HG02588 (cell line): ENCODE measurements around the gene SYTL5.

ENCODE experiments used
- ATAC-seq: cut with Tn5 transposase; IDR thresholded peaks from one replicate; pipeline ENCODE4 v1.9.1; 2021; ENCODE audit warnings: mild to moderate bottlenecking, moderate library complexity; ENCODE audit not compliant: unreplicated experiment

Gene SYTL5

GRCh38 chrX:38018766-38019425 lies 12.5 kb downstream of the SYTL5 start:
- ATAC-seq, result no peak

DNA sequence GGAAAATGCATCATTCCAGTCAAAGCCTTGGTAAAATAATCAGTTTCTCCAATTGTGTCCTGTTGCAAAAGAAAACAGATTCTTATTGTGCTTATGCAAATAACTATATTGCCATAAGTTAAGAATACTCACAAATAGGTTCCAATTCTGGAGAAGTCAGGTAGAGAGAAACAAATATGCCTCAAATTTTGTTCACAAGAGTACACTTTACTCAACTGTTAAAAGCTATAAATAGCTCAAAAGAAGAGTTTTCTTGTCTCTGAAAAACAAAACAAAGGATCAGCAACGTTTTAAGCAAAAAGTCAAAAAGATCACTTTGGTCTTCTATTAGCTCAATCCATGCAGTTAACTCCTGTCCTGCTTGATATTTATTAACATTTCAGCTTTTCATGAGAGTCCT lies 21.9 kb downstream of the SYTL5 start:
- ATAC-seq, result no peak

- no peak for ATAC-seq
Measured at GRCh38 chrX:38036466-38036865, 30.1 kb downstream of the SYTL5 start.

DNA sequence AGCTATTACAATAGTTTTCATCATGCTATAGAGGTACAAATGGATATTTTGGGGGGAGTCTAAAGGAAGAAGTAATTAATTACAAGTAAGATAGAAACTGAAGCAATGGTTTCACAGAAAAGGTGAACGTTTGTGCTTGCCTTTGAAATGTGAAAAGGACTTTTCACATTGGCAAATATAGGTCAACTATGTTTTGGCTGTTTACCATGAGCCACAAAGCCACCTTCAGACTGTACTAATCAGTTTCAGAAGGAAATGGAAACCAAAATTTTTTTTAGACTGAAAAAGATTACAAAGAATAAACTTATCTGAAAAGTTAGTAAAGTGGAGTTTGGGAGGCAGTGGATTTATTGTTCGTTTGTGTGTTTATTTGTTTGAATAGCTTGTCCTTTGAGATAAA lies 32.1 kb downstream of the SYTL5 start:
- ATAC-seq, result no peak

GRCh38 chrX:38041237-38041636 lies 34.9 kb downstream of the SYTL5 start:
- no peak for ATAC-seq

DNA sequence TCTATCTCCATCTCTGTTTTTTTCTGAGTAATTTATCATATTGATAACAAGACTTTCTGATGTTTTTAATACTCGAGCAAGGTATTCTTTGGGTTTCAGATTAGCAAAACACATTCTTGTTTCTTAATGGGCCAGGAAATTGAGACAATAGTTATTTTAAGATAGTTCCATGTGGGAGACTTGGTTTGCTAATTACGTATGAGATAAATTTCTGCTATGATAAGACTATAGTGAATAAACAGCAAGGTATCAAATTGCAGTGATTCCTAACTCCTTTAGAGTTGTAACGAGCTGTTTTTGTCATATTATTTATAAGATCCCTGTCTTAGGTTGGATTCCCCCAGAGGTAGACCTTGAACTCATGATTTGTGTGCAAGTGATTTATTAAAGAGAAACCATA lies 38.3 kb downstream of the SYTL5 start:
- no peak for ATAC-seq

DNA sequence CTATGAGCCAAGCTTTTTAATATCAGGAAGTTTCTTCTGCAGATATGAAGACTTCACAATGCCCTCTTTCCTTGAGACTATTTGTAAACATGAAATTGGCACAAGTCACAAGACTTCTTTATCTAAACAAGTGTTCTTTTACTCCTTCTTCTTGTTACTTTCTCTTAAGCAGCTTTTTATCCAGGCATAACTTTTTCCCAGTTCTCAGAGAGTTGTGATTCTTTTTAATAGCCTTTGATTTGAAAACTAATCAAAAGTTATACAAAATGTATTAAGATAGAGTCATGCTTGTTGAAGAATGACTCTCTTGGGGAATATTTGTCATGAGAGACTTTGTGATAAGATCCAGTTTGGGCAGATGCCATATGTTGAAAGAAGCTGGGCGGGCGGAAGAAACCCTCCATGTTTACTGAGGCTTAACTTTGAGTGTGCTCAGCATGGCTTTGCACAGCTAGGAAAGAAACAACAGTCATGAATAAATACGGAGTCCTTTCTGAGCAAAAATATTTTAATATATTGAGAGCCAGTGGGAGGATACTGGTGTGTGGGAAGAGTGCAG lies 39.3 kb downstream of the SYTL5 start:
- no peak for ATAC-seq

DNA sequence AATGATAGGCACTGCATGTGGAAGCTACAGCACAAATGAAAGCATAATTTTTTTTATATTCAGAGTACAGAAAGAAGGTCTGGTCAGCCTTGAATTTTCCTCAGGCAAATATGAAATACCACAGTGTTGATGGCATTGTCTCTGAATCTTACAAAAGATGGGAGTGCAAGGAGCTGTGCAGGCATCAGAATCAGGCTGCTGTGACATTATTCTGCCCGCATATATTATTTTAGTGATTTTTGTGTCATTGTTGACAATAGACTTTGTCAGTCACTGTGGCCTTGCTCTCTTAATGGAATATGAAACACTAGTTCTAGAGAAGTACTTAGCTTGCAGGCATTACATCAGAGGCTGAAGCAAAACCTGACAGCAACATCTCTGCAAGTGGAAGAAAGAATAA lies 42.5 kb downstream of the SYTL5 start:
- no peak for ATAC-seq

- ATAC-seq, result no peak
Measured at GRCh38 chrX:38050806-38051205, 44.5 kb downstream of the SYTL5 start.

DNA sequence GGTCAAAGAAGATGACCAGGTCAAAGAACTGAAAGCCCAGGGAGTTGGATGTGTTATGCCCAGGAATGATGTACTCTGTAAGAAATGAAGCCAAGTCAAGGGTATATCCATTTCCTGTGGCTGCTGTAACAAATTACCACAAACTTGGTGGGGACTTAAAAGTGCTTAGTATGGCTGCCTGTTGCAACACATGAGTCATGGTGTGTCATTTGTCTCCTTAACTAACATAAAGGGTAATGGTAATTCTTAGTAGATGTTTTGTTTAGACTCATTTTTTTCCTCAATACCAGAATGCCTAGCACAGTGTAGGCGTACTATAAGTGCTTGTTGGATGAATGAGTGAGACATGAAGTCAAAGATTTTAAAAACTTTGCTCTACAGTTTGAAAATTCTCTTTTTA lies 45.7 kb downstream of the SYTL5 start:
- ATAC-seq, result no peak

DNA sequence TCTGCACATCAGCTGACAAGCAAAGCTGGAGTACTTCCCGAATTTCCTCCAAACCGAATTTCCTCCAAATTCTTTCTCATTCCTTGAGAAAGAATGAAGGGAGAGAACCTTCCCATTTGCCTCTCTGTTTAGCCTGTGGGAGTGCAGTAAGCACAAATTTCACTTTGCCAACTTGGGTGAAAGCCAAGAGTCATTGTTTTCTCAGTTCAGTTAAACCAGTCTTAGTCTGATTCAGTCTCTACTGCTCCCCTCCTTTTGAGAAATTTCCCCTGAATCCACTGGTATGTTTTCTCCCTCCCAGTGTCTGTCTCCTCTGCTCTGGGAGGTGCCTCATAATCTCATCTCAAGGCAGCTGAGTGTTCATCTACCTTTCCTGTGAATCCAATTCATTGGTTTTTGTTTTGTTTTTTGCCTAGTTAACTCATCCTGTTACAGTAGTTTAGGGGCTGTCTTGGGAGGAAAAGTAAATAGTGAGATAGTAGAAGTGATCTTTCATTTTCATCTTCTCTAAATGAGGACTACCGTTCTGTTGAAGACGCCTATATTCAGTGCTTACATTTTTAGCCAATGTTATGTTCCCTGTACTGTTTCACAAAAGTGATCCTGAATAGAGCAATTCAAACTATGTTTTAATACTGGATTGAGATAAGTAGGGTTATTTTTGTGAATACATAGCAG lies 49.0 kb downstream of the SYTL5 start:
- ATAC-seq, result no peak

- no peak for ATAC-seq
Measured at GRCh38 chrX:38060331-38060878, 54.1 kb downstream of the SYTL5 start.

- no peak for ATAC-seq
Measured at GRCh38 chrX:38061335-38061734, 55.0 kb downstream of the SYTL5 start.

GRCh38 chrX:38066934-38067333 lies 60.6 kb downstream of the SYTL5 start:
- ATAC-seq, result no peak

- no peak for ATAC-seq
Measured at GRCh38 chrX:38069273-38069672, 62.9 kb downstream of the SYTL5 start.

DNA sequence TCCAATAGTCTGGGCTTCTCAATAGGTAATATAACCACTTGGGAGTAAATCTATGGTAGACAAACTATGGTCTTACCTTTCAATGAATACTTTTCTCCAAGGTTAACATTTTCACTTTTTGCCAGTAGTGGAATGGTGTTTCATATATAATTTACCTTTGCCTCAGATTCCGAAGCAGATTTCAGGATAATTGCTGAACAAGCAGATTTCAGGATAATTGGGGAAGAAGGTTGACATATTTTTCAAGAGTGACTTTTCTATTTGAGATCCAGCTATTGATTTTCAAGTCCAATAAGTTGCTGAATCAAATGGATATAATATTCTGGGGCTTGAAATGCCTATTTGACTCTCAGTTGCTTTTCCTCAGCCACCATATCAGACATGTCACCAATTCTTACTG lies 63.6 kb downstream of the SYTL5 start:
- ATAC-seq, result no peak

GRCh38 chrX:38079463-38079862 lies 73.1 kb downstream of the SYTL5 start:
- ATAC-seq, result no peak

DNA sequence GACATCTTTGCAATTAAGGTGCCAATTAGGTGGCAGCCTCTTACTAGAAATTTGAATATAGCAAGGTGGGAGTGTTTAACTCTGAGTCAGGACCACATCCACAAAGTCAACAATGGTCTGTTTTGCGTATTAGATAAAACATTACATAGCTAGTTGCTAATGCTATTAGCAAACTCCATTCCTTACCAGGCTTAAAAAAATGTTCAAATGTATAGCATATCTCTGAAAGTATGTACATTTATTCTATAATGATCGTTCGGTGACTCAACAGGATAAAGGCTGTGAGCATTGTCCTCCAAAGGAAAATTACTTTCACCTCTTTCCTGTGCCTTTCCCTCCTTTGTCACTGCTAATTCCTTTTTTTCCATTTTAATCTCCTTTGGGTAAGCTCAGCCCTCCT lies 74.5 kb downstream of the SYTL5 start:
- no peak for ATAC-seq

GRCh38 chrX:38081909-38082308 lies 75.6 kb downstream of the SYTL5 start:
- no peak for ATAC-seq

- ATAC-seq, result no peak
Measured at GRCh38 chrX:38082309-38082708, 76.0 kb downstream of the SYTL5 start.

GRCh38 chrX:38085813-38086212 lies 79.5 kb downstream of the SYTL5 start:
- ATAC-seq, result no peak
